DND-41 (cell line): ENCODE data around the gene NRXN3.

Experiments used
- EZH2 ChIP-seq: IDR thresholded peaks from 3 replicates; pipeline ENCODE4 v1.6.1; 2012; ENCODE audit warnings: borderline replicate concordance, low read depth, mild to moderate bottlenecking, moderate library complexity, low read length, inconsistent platforms; ENCODE audit not compliant: severe bottlenecking
- TF ChIP-seq, protein P1 (sequence below): IDR thresholded peaks from 2 replicates; pipeline ENCODE4 v1.5.1; 2012; ENCODE audit warnings: borderline replicate concordance, low read length, moderate library complexity, mild to moderate bottlenecking; ENCODE audit not compliant: poor library complexity, severe bottlenecking; ENCODE audit errors: extremely low read depth

DNA sequence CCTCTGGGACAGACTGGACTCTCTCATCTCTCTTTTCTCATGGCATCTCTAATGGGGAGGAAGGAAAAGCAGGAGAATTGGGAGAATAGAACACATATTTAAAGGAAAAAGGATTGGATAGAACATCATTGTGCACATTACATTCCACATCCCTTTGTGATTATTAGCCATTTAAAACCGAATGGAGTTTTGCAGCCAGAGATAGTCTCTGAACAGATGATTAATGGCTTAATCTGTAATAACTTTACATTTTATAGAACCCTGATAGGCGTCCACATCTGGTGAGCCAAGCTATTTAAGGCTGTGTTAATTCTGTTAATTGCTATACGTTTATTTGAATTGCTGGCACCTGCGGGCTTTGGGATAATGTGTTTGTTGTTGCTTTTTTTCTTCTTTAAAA is 487.3 kb downstream of the NRXN3 start:
- TF ChIP-seq EZH2, result no peak
- TF ChIP-seq, protein P1, sequence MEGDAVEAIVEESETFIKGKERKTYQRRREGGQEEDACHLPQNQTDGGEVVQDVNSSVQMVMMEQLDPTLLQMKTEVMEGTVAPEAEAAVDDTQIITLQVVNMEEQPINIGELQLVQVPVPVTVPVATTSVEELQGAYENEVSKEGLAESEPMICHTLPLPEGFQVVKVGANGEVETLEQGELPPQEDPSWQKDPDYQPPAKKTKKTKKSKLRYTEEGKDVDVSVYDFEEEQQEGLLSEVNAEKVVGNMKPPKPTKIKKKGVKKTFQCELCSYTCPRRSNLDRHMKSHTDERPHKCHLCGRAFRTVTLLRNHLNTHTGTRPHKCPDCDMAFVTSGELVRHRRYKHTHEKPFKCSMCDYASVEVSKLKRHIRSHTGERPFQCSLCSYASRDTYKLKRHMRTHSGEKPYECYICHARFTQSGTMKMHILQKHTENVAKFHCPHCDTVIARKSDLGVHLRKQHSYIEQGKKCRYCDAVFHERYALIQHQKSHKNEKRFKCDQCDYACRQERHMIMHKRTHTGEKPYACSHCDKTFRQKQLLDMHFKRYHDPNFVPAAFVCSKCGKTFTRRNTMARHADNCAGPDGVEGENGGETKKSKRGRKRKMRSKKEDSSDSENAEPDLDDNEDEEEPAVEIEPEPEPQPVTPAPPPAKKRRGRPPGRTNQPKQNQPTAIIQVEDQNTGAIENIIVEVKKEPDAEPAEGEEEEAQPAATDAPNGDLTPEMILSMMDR, result no peak
